ENCODE results near the gene ARHGAP27. TPM values are rescaled to one million over a fixed set of nuclear protein-coding genes. Genes with fewer than 3 reads are reported as not detected.

The ARHGAP27 gene
- total and polyA plus RNA-seq, 2 donors (not counting 1 experiment from before 2014, with no cell fraction given): 0.57 to 3.3 TPM

DNA sequence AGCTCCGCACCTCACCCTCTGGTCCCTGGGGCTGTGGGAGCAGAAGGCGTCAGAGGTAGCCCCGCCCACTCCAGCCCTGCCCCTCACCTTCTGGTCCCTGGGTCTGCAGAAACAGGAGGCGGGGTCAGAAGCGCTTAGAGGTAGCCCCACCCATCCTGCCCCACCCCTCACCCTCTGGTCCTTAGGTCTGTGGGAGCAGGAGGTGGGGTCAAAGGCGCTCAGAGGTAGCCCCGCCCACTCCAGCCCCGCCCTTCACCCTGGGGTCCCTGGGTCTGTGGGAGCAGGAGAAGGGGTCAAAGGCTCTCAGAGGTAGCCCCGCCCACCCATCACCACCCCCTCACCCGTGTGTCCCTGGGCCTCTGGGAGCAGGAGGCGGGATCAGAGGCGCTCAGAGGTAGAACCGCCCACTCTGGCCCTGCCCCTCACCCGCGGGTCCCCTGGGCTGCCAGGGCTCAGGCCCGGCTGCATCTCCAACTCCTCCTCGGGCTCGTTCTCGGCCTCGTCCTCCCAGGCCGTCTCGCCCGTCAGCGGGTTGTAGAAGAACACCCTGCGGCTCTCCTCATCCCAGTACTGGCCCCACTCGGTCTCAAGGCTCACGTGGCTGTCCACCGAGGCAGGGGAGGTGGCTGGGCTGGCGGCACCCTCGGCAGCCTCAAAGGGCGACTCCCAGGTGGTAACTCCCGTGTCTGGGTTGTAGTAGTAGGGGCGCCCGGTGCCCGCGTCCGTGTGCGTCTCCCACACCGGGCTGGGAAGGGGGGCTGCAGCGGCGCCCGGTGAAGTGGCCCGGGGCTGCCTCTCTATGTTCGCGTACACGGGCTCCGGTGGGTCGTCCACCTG is 27.2 kb downstream of the ARHGAP27 start:
- no peak for TF ChIP-seq EZH2 (IDR thresholded peaks at IDR 0.05; ENCODE audit: low read length, missing control alignments)
- TF ChIP-seq, protein P1, sequence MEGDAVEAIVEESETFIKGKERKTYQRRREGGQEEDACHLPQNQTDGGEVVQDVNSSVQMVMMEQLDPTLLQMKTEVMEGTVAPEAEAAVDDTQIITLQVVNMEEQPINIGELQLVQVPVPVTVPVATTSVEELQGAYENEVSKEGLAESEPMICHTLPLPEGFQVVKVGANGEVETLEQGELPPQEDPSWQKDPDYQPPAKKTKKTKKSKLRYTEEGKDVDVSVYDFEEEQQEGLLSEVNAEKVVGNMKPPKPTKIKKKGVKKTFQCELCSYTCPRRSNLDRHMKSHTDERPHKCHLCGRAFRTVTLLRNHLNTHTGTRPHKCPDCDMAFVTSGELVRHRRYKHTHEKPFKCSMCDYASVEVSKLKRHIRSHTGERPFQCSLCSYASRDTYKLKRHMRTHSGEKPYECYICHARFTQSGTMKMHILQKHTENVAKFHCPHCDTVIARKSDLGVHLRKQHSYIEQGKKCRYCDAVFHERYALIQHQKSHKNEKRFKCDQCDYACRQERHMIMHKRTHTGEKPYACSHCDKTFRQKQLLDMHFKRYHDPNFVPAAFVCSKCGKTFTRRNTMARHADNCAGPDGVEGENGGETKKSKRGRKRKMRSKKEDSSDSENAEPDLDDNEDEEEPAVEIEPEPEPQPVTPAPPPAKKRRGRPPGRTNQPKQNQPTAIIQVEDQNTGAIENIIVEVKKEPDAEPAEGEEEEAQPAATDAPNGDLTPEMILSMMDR (conservative IDR thresholded peaks at IDR 0.05 in 1 of 2, IDR thresholded peaks at IDR 0.05 in 1 of 2; ENCODE audit: low read depth in 1 of 2, low read length in 2 of 2): no peak
- no peak overlapping the region for H3K27ac ChIP-seq (ENCODE audit: insufficient read depth, low read length)
- no peaks in the 10 kb centered on the region for H3K79me2 ChIP-seq (ENCODE audit: control insufficient read depth, insufficient read depth, low read length)
- H3K27me3 ChIP-seq (ENCODE audit: control insufficient read depth, insufficient read depth, low read length): peaks cover 8% of the 10 kb centered on the region
- H2AFZ ChIP-seq (ENCODE audit: low read length): peak overlapping the region; percentile 39
- no peaks in the 10 kb centered on the region for H3K36me3 ChIP-seq (ENCODE audit: control insufficient read depth, insufficient read depth, low read length)
- DNase-seq (ENCODE audit: low read depth in 2 of 2): peak in 1 of 2 donors; percentile 15
- H4K20me1 ChIP-seq (ENCODE audit: control insufficient read depth, extremely low read depth, insufficient read depth, low read length): peaks cover 2% of the 10 kb centered on the region
- H3K4me1 ChIP-seq (ENCODE audit: control insufficient read depth, extremely low read depth, insufficient read depth, low read length): peaks cover 2% of the 10 kb centered on the region
- no peak overlapping the region for H3K9ac ChIP-seq (ENCODE audit: insufficient read depth, low read length)
- H3K4me3 ChIP-seq (replicated peaks in 1 of 4; ENCODE audit: control extremely low read depth in 1 of 4, insufficient read depth in 1 of 4, low read depth in 3 of 4, low read length in 4 of 4): no peak overlapping the region
- peak overlapping the region; percentile 59 for H3K4me2 ChIP-seq (ENCODE audit: extremely low read depth, insufficient read depth, low read length)
- H3K9me3 ChIP-seq (ENCODE audit: control insufficient read depth, insufficient read depth, low read depth, low read length): no peaks in the 10 kb centered on the region

DNA sequence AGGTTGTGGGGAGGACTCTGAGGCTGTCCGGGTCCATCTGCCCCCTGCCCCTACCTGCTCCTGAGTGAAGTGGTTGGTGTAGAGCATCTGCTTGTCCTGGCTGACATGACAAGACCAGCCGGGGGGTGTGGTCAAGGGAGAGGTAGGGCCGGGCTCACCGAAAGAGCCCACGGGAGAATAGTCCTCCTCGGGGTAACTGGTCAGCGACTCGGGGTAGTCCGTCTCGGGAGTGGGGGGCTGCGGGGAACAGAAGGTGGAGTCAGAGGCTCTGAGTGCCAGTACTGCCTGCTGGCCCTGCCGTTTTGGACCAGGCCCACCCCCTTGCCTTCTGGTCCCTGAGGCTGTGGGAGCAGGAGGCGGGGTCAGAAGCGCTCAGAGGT is 27.8 kb downstream of the ARHGAP27 start:
- Histone ChIP-seq H3K27me3 (ENCODE audit: control insufficient read depth, insufficient read depth, low read length) (peaks cover 8% of the 10 kb centered on the region), H3K36me3 (ENCODE audit: control insufficient read depth, insufficient read depth, low read length) (no peaks in the 10 kb centered on the region), H3K27ac (ENCODE audit: insufficient read depth, low read length) (no peak overlapping the region), H3K4me2 (ENCODE audit: extremely low read depth, insufficient read depth, low read length) (no peak overlapping the region), H4K20me1 (ENCODE audit: control insufficient read depth, extremely low read depth, insufficient read depth, low read length) (peaks cover 2% of the 10 kb centered on the region), H3K4me3 (replicated peaks in 1 of 4; ENCODE audit: control extremely low read depth in 1 of 4, insufficient read depth in 1 of 4, low read depth in 3 of 4, low read length in 4 of 4) (no peak overlapping the region), H3K9ac (ENCODE audit: insufficient read depth, low read length) (no peak overlapping the region), H3K4me1 (ENCODE audit: control insufficient read depth, extremely low read depth, insufficient read depth, low read length) (peaks cover 2% of the 10 kb centered on the region), H3K9me3 (ENCODE audit: control insufficient read depth, insufficient read depth, low read depth, low read length) (no peaks in the 10 kb centered on the region), H3K79me2 (ENCODE audit: control insufficient read depth, insufficient read depth, low read length) (no peaks in the 10 kb centered on the region), H2AFZ (ENCODE audit: low read length) (no peak overlapping the region)
- no peak for DNase-seq (ENCODE audit: low read depth in 2 of 2)
- TF ChIP-seq EZH2 (IDR thresholded peaks at IDR 0.05; ENCODE audit: low read length, missing control alignments): no peak
- TF ChIP-seq, protein P1 (conservative IDR thresholded peaks at IDR 0.05 in 1 of 2, IDR thresholded peaks at IDR 0.05 in 1 of 2; ENCODE audit: low read depth in 1 of 2, low read length in 2 of 2): no peak

DNA sequence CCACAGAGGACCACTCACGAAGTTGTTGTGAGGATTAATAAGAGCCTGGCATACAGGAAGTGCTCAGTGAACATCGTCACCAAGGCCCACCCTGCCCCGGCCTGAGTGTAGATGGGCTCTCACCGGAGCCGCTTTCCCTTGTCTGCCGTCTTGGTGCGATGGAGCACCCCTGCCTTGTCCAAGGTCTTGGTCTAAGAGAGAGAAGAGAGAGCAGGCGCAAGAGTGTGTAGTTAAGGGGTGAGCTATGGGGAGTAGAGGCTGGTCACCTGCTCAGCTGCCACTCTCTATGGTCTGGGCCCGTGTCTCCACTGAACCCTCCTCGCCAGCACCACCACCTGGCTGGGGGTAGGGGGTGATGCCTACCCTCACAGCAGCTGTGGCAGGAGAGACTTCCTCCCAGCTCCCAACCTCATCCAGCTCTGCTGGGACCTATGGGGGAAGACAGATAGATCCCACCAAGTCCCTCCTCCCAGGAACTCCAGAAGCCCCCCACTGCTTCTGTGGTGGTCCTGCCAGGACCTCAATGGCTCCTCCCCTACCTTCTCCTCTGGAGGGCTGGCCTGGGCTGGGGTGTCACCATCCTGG is 28.7 kb downstream of the ARHGAP27 start:
- H3K9me3 ChIP-seq (ENCODE audit: control insufficient read depth, insufficient read depth, low read depth, low read length): no peaks in the 10 kb centered on the region
- H3K4me3 ChIP-seq (replicated peaks in 1 of 4; ENCODE audit: control extremely low read depth in 1 of 4, insufficient read depth in 1 of 4, low read depth in 3 of 4, low read length in 4 of 4): no peak overlapping the region
- no peaks in the 10 kb centered on the region for H3K79me2 ChIP-seq (ENCODE audit: control insufficient read depth, insufficient read depth, low read length)
- no peak for DNase-seq (ENCODE audit: low read depth in 2 of 2)
- H4K20me1 ChIP-seq (ENCODE audit: control insufficient read depth, extremely low read depth, insufficient read depth, low read length): peaks cover 2% of the 10 kb centered on the region
- TF ChIP-seq EZH2 (IDR thresholded peaks at IDR 0.05; ENCODE audit: low read length, missing control alignments): no peak
- TF ChIP-seq, protein P1 (conservative IDR thresholded peaks at IDR 0.05 in 1 of 2, IDR thresholded peaks at IDR 0.05 in 1 of 2; ENCODE audit: low read depth in 1 of 2, low read length in 2 of 2): no peak
- peaks cover 6% of the 10 kb centered on the region for H3K27me3 ChIP-seq (ENCODE audit: control insufficient read depth, insufficient read depth, low read length)
- H3K36me3 ChIP-seq (ENCODE audit: control insufficient read depth, insufficient read depth, low read length): no peaks in the 10 kb centered on the region
- H2AFZ ChIP-seq (ENCODE audit: low read length): no peak overlapping the region
- peaks cover 2% of the 10 kb centered on the region for H3K4me1 ChIP-seq (ENCODE audit: control insufficient read depth, extremely low read depth, insufficient read depth, low read length)
- no peak overlapping the region for H3K27ac ChIP-seq (ENCODE audit: insufficient read depth, low read length)
- H3K9ac ChIP-seq (ENCODE audit: insufficient read depth, low read length): no peak overlapping the region
- no peak overlapping the region for H3K4me2 ChIP-seq (ENCODE audit: extremely low read depth, insufficient read depth, low read length)
